H1 (cell line): Measurements from ENCODE around the gene LIFR.

Experiments used
- ATF2 ChIP-seq: IDR thresholded peaks from 2 replicates; pipeline ENCODE4 v1.6.1; 2012; ENCODE audit warnings: low read length, inconsistent platforms
- BACH1 ChIP-seq: IDR thresholded peaks from 2 replicates; pipeline ENCODE4 v1.6.1; 2012; ENCODE audit warnings: low read length, improper control_type of control experiment
- BRCA1 ChIP-seq: IDR thresholded peaks from 2 replicates; pipeline ENCODE4 v1.6.1; 2012; ENCODE audit warnings: low read depth, low read length, improper control_type of control experiment
- CTCF ChIP-seq, 3 experiments: IDR thresholded peaks; 1 replicate in 2 of 3; 2 replicates in 1 of 3; pipeline versions ENCODE4 v1.5.1 to v1.6.1; 2011; ENCODE audit warnings: low read length in 3 of 3, mild to moderate bottlenecking in 3 of 3, inconsistent platforms in 2 of 3, low read depth in 1 of 3, moderate library complexity in 1 of 3; ENCODE audit not compliant: insufficient read depth in 1 of 3; ENCODE audit errors: control extremely low read depth in 1 of 3
- EZH2 ChIP-seq: fragments of 200-600 bp; sonication (generic); IDR thresholded peaks from 2 replicates; pipeline ENCODE4 v1.7.1; 2012; ENCODE audit warnings: low read depth, mild to moderate bottlenecking, moderate library complexity, low read length, inconsistent platforms; ENCODE audit not compliant: severe bottlenecking
- GABPA ChIP-seq: IDR thresholded peaks from 2 replicates; pipeline ENCODE4 v1.6.1; 2011; ENCODE audit warnings: mild to moderate bottlenecking, low read length, moderate library complexity, borderline replicate concordance; ENCODE audit not compliant: insufficient read depth
- JUND ChIP-seq: IDR thresholded peaks from 2 replicates; pipeline ENCODE4 v1.6.1; 2011; ENCODE audit warnings: mild to moderate bottlenecking, improper control_type of control experiment, low read length
- KDM5A ChIP-seq: fragments of 200-600 bp; IDR thresholded peaks from 2 replicates; pipeline ENCODE4 v1.7.1; 2012; ENCODE audit warnings: mild to moderate bottlenecking, low read length, inconsistent platforms, mixed read lengths
- POLR2A ChIP-seq, 2 experiments: IDR thresholded peaks; 1 replicate in 1 of 2; 2 replicates in 1 of 2; pipeline ENCODE4 v1.6.1; 2011; ENCODE audit warnings: low read depth in 2 of 2, low read length in 2 of 2, mild to moderate bottlenecking in 2 of 2; ENCODE audit errors: control extremely low read depth in 1 of 2
- POLR2AphosphoS5 ChIP-seq: IDR thresholded peaks from 2 replicates; pipeline ENCODE4 v1.6.1; 2011; ENCODE audit warnings: low read depth, low read length
- RAD21 ChIP-seq, 2 experiments: IDR thresholded peaks in 1 of 2; conservative IDR thresholded peaks in 1 of 2; 2 replicates each; pipeline ENCODE4 v1.6.1; 2011; ENCODE audit warnings: low read depth in 2 of 2, low read length in 2 of 2, improper control_type of control experiment in 1 of 2, inconsistent platforms in 1 of 2, mild to moderate bottlenecking in 1 of 2, moderate library complexity in 1 of 2
- RBBP5 ChIP-seq: IDR thresholded peaks from 2 replicates; pipeline ENCODE4 v1.7.1; 2012; ENCODE audit warnings: low read depth, mild to moderate bottlenecking, inconsistent platforms, low read length, moderate library complexity, borderline replicate concordance
- RFX5 ChIP-seq: IDR thresholded peaks from 2 replicates; pipeline ENCODE4 v1.6.1; 2011; ENCODE audit warnings: low read depth, low read length, improper control_type of control experiment, borderline replicate concordance
- SRF ChIP-seq: IDR thresholded peaks from 2 replicates; pipeline ENCODE4 v1.6.1; 2011; ENCODE audit warnings: mild to moderate bottlenecking, low read depth, low read length, moderate library complexity

DNA sequence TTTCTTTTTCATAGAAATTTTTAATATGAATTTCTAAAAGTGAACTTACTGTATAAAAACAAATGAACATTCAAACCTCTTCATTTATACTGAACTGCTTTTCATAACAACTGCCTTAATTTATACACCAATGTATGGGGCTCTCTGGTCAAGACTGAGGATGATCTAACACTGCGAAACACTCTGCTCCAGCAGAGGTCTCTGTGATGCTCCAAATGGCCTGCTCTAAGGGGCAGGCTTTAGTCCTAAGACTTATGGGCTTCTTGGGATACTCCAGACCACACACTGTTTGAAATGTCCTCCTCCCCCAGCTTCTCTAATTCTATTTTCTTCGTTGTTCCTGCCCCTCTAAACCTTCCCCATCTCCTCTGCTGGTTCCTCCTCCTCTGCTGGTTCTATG lies 58.5 kb downstream of the LIFR start:
- no peak for TF ChIP-seq GABPA
- no peak for TF ChIP-seq POLR2AphosphoS5
- peak; percentile 10 to 42 (median 41) for TF ChIP-seq CTCF (IDR thresholded peaks at IDR 0.05; ENCODE audit: control extremely low read depth in 1 of 3, insufficient read depth in 1 of 3, low read depth in 1 of 3, low read length in 3 of 3)
- no peak for TF ChIP-seq POLR2A (IDR thresholded peaks at IDR 0.05; ENCODE audit: control extremely low read depth in 1 of 2, low read depth in 2 of 2, low read length in 2 of 2)
- no peak for TF ChIP-seq SRF
- no peak for TF ChIP-seq BRCA1
- no peak for TF ChIP-seq JUND
- TF ChIP-seq RAD21 (IDR thresholded peaks at IDR 0.05 in 1 of 2, conservative IDR thresholded peaks at IDR 0.05 in 1 of 2; ENCODE audit: low read depth in 2 of 2, low read length in 2 of 2): peak; percentile 55 to 60
- TF ChIP-seq RFX5: no peak
- no peak for TF ChIP-seq EZH2
- no peak for TF ChIP-seq KDM5A
- no peak for TF ChIP-seq BACH1
- no peak for TF ChIP-seq ATF2
- TF ChIP-seq RBBP5: no peak
